Endothelial cell of umbilical vein (primary cell): Measurements from ENCODE around the gene CGAS. TPM values are rescaled to one million over a fixed set of nuclear protein-coding genes. Genes with fewer than 3 reads are reported as not detected.
"Not testable (repeated sequence)": the region's sequence is repeated elsewhere in the genome, so short reads cannot be mapped to it uniquely, and the experiment has no call there.

Experiments
- BruUV-seq: library from RNA; stranded (reverse); fragments of 400-500 nt; replicated peaks from 2 replicates; lab custom pipeline; 2021; lab: Mats Ljungman, UMichigan
- CTCF ChIA-PET: fragments of 300-600, 350-600 bp; sonication (Branson Sonifier 250); formaldehyde crosslinking; loops from one replicate; lab custom pipeline; 2021; ENCODE audit warnings: antibody characterized with exemption, inconsistent platforms; lab: Charles Lee
- POLR2A ChIA-PET: fragments of 300-600, 350-600 bp; sonication (Branson Sonifier 250); formaldehyde crosslinking; loops from one replicate; lab custom pipeline; 2021; ENCODE audit warnings: antibody characterized with exemption, inconsistent platforms; lab: Charles Lee
- DNase-seq: peaks from one replicate; pipeline ENCODE4 v3.0.0-alpha.2; 2011; ENCODE audit warnings: low read depth, low spot score
- FAIRE-seq: peaks from 2 replicates; lab custom pipeline; 2011; peaks lifted over from hg19 to GRCh38; lab: Jason Lieb, UNC
- H2AFZ ChIP-seq: 2 replicates; pipeline ENCODE4 v1.6.0; 2012; ENCODE audit warnings: low read depth, low read length, control low read depth, inconsistent platforms
- H3K27ac ChIP-seq: 2 replicates; pipeline ENCODE4 v1.5.1; 2011; ENCODE audit warnings: low read depth, mild to moderate bottlenecking, control low read depth, low read length, moderate library complexity; ENCODE audit not compliant: insufficient read depth
- H3K27me3 ChIP-seq, 2 experiments: 2 replicates each; pipeline versions ENCODE4 v1.6.0 to v1.6.1; 2011; ENCODE audit warnings: low read length in 2 of 2, mixed read lengths in 1 of 2; ENCODE audit not compliant: control insufficient read depth in 2 of 2, insufficient read depth in 2 of 2
- H3K36me3 ChIP-seq, 2 experiments: 2 replicates in 1 of 2; 3 replicates in 1 of 2; pipeline ENCODE4 v1.5.1; 2011; ENCODE audit warnings: low read length in 2 of 2, mild to moderate bottlenecking in 1 of 2, moderate library complexity in 1 of 2; ENCODE audit not compliant: control insufficient read depth in 2 of 2, insufficient read depth in 2 of 2; ENCODE audit errors: extremely low read depth in 1 of 2
- H3K4me1 ChIP-seq: 3 replicates; pipeline ENCODE4 v1.5.1; 2011; ENCODE audit warnings: mild to moderate bottlenecking, low read length; ENCODE audit not compliant: control insufficient read depth, insufficient read depth; ENCODE audit errors: extremely low read depth
- H3K4me2 ChIP-seq: 2 replicates; pipeline ENCODE4 v1.6.1; 2011; ENCODE audit warnings: low read length, control low read depth, mixed read lengths; ENCODE audit not compliant: insufficient read depth
- H3K4me3 ChIP-seq, 3 experiments: fragments of 200-600 bp in 1 of 3; sonication (generic), shearing (Covaris generic) in 1 of 3; replicated peaks in 1 of 3; 2 replicates each; pipeline ENCODE4 v1.5.1; 2011 to 2016; ENCODE audit warnings: control low read depth in 3 of 3, low read length in 3 of 3, mild to moderate bottlenecking in 2 of 3, inconsistent platforms in 1 of 3, low read depth in 1 of 3, moderate library complexity in 1 of 3; ENCODE audit not compliant: insufficient read depth in 1 of 3
- H3K79me2 ChIP-seq: 2 replicates; pipeline ENCODE4 v1.6.0; 2012; ENCODE audit warnings: low read length, inconsistent platforms; ENCODE audit not compliant: control insufficient read depth, insufficient read depth
- H3K9ac ChIP-seq: replicated peaks from 2 replicates; pipeline ENCODE3; 2011; ENCODE audit warnings: low read length, control low read depth; ENCODE audit not compliant: insufficient read depth; ENCODE audit errors: extremely low read depth
- H3K9me1 ChIP-seq: replicated peaks from 3 replicates; pipeline ENCODE4 v1.6.0; 2011; ENCODE audit warnings: mild to moderate bottlenecking, low read length; ENCODE audit not compliant: control insufficient read depth, insufficient read depth; ENCODE audit errors: extremely low read depth
- H3K9me3 ChIP-seq: replicated peaks from 2 replicates; pipeline ENCODE4 v1.5.1; 2012; ENCODE audit warnings: low read length, inconsistent platforms; ENCODE audit not compliant: control insufficient read depth, insufficient read depth
- H4K20me1 ChIP-seq: replicated peaks from 2 replicates; pipeline ENCODE3; 2011; ENCODE audit warnings: mild to moderate bottlenecking, low read length; ENCODE audit not compliant: control insufficient read depth, insufficient read depth; ENCODE audit errors: extremely low read depth
- CTCF ChIP-seq, 2 donors: IDR thresholded peaks; 1 replicate in 1 of 2; 2 replicates in 1 of 2; pipeline ENCODE4 v1.5.1; 2011; ENCODE audit warnings: low read length in 2 of 2, mild to moderate bottlenecking in 2 of 2, moderate library complexity in 2 of 2, control low read depth in 1 of 2, inconsistent platforms in 1 of 2, low read depth in 1 of 2; ENCODE audit not compliant: insufficient read depth in 1 of 2; ENCODE audit errors: extremely low read depth in 1 of 2
- EZH2 ChIP-seq: IDR thresholded peaks from 2 replicates; pipeline ENCODE4 v1.6.1; 2012; ENCODE audit warnings: borderline replicate concordance, low read depth, mild to moderate bottlenecking, moderate library complexity, low read length, inconsistent platforms; ENCODE audit not compliant: severe bottlenecking
- FOS ChIP-seq: IDR thresholded peaks from 2 replicates; pipeline ENCODE4 v1.6.1; 2011; ENCODE audit warnings: mild to moderate bottlenecking, low read length, moderate library complexity, borderline replicate concordance; ENCODE audit not compliant: insufficient read depth
- GATA2 ChIP-seq: IDR thresholded peaks from 2 replicates; pipeline ENCODE4 v1.7.0; 2011; ENCODE audit warnings: low read depth, mild to moderate bottlenecking, moderate library complexity, mixed read lengths, low read length; ENCODE audit not compliant: insufficient read length, insufficient read depth
- JUN ChIP-seq: IDR thresholded peaks from 2 replicates; pipeline ENCODE4 v1.6.1; 2011; ENCODE audit warnings: borderline replicate concordance, low read depth; ENCODE audit not compliant: insufficient read length, insufficient read depth
- MAX ChIP-seq: IDR thresholded peaks from 2 replicates; pipeline ENCODE4 v1.6.1; 2011; ENCODE audit not compliant: insufficient read depth, insufficient read length
- MYC ChIP-seq: IDR thresholded peaks from one replicate; pipeline ENCODE4 v1.6.1; 2011; ENCODE audit warnings: mild to moderate bottlenecking, low read depth, low read length
- POLR2A ChIP-seq: IDR thresholded peaks from 2 replicates; pipeline ENCODE4 v1.6.1; 2012; ENCODE audit warnings: low read depth, mild to moderate bottlenecking, control low read depth, low read length
- POLR2AphosphoS5 ChIP-seq: IDR thresholded peaks from 2 replicates; pipeline ENCODE4 v1.6.1; 2012; ENCODE audit warnings: low read depth, mild to moderate bottlenecking, control low read depth, low read length, moderate library complexity; ENCODE audit not compliant: insufficient read depth
- dilution Hi-C: fragments of 300-500 bp; cut with MboI; formaldehyde crosslinking; loops from one replicate; pipeline ENCODE4 v1.15.0; 2019; ENCODE audit warnings: low sequenced_read_pairs; ENCODE audit not compliant: extremely low pct_ligation_motif_present
- intact Hi-C: fragments of 100-400 bp; cut with micrococcal nuclease; formaldehyde crosslinking; loops from one replicate; pipeline ENCODE4 v1.10.0; 2022
- polyA plus RNA-seq, 4 experiments: library from polyadenylated mRNA; depleted of rRNA in 3 of 4; stranded (reverse) in 3 of 4; unstranded in 1 of 4; fragments of >200 nt; gene quantifications; 2 replicates each; pipeline versions ENCODE4 v1.2.1 to v1.2.3, GENCODE V29; 2011 to 2012; ENCODE audit warnings: missing spikeins in 1 of 4
- total RNA-seq: library from RNA; stranded (reverse); gene quantifications from 2 replicates; pipeline ENCODE4 v1.2.3, GENCODE V29; 2021

The CGAS gene
- total and polyA plus RNA-seq, 2 donors (not counting 3 experiments of a cell fraction or from before 2014, with no cell fraction given), result 1.9 to 7.4 TPM

GRCh38 chr6:73459474-73459873 is 7.4 kb upstream of the CGAS start:
- H3K9me1 ChIP-seq, CTCF ChIA-PET, H3K9ac ChIP-seq, H3K27me3 ChIP-seq, H3K9me3 ChIP-seq, dilution Hi-C loops, H3K4me3 ChIP-seq, intact Hi-C loops, H3K4me2 ChIP-seq, H3K27ac ChIP-seq, H3K4me1 ChIP-seq, H2AFZ ChIP-seq, H4K20me1 ChIP-seq, POLR2A ChIA-PET, DNase-seq, FAIRE-seq, BruUV-seq, H3K36me3 ChIP-seq: not testable (repeated sequence)
- peaks cover 23% of the 10 kb centered on the region for H3K79me2 ChIP-seq

- CTCF ChIA-PET, result no interaction called here
- Histone ChIP-seq H3K9me3 (no peaks in the 10 kb centered on the region), H3K9ac (no peak overlapping the region), H3K79me2 (peaks cover 4% of the 10 kb centered on the region), H3K9me1 (no peaks in the 10 kb centered on the region), H3K27me3 (no peaks in the 10 kb centered on the region), H3K4me1 (peaks cover 6% of the 10 kb centered on the region), H3K27ac (no peak overlapping the region), H3K4me3 (no peak overlapping the region), H2AFZ (no peak overlapping the region), H3K4me2 (no peak overlapping the region), H4K20me1 (no peaks in the 10 kb centered on the region), H3K36me3 (no peaks in the 10 kb centered on the region)
- dilution Hi-C loops (no loop called here), intact Hi-C loops (no loop called here)
- DNase-seq, result no peak
- FAIRE-seq, result no peak
- POLR2A ChIA-PET, result no interaction called here
- TF ChIP-seq JUN, result no peak
- TF ChIP-seq MYC, result no peak
- TF ChIP-seq MAX, result no peak
- no peak for TF ChIP-seq POLR2AphosphoS5
- TF ChIP-seq FOS, result no peak
- TF ChIP-seq GATA2, result no peak
- TF ChIP-seq POLR2A, result no peak
- TF ChIP-seq CTCF (IDR thresholded peaks at IDR 0.05; ENCODE audit: extremely low read depth in 1 of 2, insufficient read depth in 1 of 2, low read depth in 1 of 2, low read length in 2 of 2), result no peak
- TF ChIP-seq EZH2, result no peak
- BruUV-seq, result no TSS peak
These were observed 4.0 kb upstream of the CGAS start for GRCh38 chr6:73455865-73456629.
